HG03066 (cell line): ENCODE measurements around the gene GBF1.
"Not testable (repeated sequence)": the region's sequence is repeated elsewhere in the genome, so short reads cannot be mapped to it uniquely, and the experiment has no call there.

Experiments
- ATAC-seq: cut with Tn5 transposase; IDR thresholded peaks from one replicate; pipeline ENCODE4 v1.9.1; 2021; ENCODE audit warnings: low read depth; ENCODE audit not compliant: unreplicated experiment

The GBF1 gene, protein sequence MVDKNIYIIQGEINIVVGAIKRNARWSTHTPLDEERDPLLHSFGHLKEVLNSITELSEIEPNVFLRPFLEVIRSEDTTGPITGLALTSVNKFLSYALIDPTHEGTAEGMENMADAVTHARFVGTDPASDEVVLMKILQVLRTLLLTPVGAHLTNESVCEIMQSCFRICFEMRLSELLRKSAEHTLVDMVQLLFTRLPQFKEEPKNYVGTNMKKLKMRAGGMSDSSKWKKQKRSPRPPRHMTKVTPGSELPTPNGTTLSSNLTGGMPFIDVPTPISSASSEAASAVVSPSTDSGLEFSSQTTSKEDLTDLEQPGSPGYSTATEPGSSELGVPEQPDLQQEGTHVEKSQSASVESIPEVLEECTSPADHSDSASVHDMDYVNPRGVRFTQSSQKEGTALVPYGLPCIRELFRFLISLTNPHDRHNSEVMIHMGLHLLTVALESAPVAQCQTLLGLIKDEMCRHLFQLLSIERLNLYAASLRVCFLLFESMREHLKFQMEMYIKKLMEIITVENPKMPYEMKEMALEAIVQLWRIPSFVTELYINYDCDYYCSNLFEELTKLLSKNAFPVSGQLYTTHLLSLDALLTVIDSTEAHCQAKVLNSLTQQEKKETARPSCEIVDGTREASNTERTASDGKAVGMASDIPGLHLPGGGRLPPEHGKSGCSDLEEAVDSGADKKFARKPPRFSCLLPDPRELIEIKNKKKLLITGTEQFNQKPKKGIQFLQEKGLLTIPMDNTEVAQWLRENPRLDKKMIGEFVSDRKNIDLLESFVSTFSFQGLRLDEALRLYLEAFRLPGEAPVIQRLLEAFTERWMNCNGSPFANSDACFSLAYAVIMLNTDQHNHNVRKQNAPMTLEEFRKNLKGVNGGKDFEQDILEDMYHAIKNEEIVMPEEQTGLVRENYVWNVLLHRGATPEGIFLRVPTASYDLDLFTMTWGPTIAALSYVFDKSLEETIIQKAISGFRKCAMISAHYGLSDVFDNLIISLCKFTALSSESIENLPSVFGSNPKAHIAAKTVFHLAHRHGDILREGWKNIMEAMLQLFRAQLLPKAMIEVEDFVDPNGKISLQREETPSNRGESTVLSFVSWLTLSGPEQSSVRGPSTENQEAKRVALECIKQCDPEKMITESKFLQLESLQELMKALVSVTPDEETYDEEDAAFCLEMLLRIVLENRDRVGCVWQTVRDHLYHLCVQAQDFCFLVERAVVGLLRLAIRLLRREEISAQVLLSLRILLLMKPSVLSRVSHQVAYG (N-terminal part only)

DNA sequence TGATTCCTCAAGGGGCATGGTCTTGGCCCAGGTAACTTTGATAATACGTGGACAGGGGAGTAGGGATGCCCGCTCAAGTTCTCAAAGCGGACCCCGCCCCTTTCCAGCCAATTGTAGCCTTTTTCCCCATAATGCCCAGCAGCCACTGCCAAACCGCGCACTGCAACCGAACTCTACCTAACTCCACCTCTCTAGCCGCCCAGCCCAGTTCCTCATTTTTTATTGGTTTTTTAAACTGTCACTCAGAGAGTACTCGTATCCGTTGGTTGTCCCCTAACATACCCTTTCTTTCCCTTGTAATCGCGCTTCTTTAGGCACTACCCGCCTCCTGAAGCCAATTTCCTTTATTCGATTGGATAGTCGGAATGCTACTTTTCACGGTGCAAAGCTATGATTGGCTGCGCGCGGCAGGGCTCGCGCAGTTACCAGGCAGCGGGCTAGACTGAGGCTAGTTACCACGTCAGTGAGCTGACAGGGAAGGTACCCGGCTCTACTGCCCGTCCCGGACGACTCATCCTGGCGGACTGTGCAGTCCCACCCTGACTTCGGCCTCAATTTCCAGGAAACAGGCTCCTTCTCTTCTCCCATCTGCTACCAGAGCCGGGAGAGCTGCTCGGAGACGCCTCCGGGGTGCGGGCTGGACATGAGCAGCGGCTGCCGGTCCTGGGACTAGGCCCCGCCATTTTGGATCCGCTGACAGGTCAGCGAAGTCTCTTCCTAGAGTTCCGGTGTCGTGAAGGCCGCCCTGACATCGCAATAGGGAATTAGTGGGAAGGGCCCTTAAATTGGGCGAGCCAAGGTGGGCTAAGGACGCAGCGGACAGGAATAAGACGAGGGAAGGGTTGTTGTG is at the start of gene GBF1:
Gene GBF1, plus strand, starts transcription at position 451 of the 850 bp plus-strand sequence. CDS start 13,407 bp downstream, outside the sequence.
- peak; percentile 85 for ATAC-seq

DNA sequence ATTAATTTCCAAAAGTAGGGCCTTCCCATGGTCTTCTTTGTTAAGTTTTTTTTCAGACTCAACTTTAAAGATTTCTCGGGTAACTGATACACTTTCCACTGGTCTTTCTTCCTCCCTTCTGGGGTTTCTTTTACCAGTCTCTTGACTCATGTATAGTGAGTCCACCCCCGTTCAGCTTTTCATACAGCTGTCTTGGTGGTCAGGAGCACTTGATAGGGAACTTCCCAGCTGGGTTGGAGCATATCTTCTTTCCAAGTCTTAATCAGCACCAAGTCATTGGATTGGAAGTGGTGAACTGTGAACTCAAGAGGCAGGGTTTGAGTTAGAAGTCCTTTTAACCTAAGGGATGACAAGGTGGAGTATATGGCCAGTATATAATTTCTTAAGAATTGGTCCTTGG is 48.4 kb upstream of the GBF1 start:
- no peak for ATAC-seq

DNA sequence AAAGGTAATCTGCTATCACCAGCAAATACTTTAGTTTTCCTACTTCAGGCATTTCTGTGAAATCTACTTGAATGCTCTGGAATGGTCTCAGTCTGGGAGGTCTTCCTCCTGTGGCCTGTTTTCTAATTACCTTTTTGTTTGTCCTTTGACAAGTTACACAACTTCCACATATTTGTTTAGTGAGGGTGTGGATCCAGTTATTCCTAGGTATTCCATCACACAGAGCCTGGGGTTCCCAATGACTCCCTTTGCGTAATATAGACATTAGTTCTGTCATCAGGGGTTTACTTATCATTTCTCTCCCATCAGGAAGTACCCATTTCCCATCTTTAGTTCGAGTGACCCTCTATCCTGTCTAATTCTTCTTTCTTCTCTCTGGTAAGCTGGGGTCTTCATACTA is 47.3 kb upstream of the GBF1 start:
- ATAC-seq = no peak

DNA sequence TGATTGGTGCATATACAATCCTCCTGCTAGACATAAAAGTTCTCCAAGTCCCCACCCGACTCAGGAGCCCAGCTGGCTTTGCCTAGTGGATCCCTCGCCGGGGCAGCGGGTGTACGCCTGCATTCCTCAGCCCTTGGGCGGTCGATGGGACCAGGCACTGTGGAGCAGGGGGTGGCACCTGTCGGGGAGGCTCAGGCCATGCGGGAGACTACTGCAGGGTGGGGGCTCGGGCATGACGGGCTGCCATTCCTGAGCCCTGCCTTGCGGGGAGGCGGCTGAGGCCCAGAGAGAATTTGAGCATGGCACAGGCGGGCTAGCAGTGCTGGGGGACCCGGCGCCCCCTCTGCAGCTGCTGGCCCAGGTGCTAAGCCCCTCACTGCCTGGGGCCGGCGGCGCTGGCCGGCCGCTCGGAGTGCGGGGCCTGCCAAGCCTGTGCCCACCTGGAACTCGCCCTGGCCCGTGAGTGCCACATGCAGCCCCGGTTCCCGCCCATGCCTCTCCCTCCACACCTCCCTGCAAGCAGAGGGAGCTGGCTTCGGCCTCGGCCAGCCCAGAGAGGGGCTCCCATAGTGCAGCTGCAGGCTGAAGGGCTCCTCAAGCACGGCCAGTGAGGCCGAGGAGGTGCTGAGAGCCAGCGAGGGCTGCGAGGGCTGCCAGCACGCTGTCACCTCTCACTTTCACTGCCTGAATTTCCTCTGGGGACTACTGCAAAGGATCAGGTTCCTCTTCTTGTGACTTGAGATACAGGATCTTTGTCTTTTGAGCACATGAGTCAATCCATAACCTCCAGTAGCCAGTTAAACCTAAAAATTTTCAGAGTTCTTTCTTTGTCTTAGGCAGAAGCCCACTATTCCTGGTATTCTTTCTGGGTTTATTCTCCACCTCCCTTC is 44.3 kb upstream of the GBF1 start:
- ATAC-seq = no peak

DNA sequence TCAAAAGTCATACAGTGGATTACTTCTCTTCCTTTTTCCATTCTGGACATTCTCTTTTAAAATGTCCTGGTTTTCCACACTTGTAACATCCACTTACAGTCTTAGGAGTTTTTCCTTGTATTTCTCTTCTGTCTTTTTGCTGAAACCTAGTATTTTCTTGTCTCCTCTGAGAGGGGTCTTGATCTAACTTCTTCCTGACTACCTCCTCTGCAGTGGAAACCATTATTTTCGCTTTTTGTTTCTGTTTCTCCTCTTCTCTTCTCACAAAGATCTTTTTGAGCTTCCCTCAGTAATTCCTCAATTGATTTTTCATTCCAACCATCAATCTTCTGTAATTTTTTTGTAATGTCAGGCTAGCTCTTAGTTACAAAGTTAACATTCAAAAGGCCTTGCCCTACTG is 42.9 kb upstream of the GBF1 start:
- no peak for ATAC-seq

DNA sequence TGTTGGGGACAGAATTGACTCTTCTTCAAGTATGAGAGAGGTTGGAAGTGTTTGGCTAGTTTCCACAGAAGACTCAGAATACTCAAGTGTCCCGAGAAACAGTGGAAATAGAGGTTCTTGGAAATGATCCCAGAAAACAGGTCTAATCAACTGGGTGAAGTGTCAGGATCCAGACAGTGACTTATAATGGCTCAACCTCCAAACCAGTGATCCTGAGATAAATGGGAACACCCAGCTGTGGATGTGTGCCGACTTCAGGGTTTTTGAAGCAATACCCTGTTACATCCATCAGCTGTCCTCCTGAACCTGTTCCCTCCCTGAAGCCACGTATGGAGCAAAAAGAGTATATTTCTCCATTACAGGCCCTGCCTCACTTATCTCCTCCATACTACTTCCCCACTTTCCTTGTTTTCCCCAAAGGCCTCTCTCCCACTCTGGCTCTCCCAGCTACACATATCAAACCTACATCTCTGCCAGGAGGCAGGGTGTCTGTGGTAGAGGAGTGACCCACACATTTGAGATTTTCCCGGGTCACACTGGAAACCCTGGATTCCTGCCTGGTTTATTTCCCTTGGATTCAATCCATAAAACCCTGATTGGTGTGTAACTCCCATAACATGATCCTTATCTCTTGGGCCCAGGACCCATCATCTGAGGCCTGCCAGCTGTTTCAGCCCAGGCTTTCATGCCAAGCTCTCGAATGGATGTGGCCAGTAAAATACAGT is 36.9 kb upstream of the GBF1 start:
- ATAC-seq = no peak

DNA sequence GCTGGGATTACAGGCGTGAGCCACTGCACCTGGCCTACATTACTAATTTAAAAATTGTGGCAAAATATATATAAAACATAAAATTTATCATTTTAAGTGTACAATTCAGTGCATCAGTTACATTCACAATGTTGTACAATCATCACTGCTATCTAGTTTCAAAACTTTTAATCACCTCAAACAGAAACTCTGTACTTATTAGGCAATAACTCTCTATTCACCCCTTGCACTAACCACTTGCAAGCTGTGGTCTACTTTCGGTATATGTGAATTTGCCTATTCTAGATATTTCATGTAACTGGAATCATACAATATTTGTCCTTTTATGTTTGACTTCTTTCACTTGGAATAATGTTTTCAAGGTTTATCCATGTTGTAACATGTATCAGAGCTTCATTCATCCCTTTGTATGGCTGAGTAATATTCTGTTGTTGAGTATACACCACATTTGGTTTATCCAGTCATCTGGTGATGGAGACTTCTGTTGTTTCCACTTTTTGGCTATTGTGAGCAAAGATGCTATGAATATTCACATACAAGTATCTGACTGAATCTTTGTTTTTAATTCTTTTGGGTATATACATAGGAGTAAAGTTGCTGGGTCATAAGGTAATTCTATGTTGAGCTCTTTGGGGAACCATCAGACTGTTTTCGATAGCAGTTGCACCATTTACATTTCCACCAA is 33.6 kb upstream of the GBF1 start:
- ATAC-seq = no peak

DNA sequence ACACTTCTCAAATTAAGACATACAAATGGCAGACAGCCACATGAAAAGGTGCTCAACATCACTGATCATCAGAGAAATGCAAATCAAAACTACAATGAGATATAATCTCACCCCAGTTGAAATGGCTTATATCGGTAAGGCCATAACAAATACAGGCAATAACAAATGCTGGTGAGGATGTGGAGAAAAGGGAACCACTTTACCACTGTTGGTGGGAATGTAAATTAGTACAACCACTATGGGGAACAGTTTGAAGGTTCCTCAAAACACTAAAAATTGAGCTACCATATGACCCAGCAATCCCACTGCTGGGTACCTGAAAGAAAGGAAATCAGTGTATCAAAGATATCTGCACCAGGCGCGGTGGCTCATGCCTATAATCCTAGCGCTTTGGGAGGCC is 31.7 kb upstream of the GBF1 start:
- not testable (repeated sequence) for ATAC-seq

DNA sequence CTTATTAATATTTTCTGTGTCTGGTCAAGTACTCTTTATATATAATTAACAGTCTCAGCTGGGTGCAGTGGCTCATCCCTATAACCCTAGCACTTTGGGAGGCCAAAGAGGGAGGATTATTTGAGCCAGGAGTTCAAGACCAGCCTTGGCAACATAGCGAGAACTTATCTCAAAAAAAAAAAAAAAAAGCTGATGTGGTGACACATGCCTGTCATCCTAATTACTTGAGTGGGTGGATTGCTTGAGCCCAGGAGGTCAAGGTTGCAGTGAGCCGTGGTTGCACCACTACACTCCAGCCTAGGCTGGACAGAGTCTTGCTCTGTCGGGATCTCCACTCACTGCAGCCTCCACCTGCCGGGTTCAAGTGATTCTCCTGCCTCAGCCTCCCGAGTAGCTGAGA is 26.0 kb upstream of the GBF1 start:
- no peak for ATAC-seq

DNA sequence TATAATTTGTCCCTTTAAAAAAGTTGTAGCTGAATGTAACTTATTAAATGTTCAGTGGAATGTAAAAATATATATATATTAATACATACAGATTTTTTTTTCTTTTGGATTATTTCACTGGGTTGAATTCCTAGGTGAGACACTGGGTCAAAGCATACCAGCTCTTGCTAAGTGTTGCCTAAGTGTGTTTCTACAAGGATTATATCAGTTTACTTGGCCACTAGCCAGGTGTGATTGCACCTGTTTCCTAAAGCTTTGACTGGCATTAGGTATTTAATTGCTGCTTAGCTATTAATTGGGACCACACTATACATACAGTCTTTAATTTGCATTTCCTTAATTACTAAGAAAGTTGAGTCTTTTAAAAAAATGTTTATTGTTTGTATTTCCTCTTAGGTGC is 24.7 kb upstream of the GBF1 start:
- no peak for ATAC-seq

DNA sequence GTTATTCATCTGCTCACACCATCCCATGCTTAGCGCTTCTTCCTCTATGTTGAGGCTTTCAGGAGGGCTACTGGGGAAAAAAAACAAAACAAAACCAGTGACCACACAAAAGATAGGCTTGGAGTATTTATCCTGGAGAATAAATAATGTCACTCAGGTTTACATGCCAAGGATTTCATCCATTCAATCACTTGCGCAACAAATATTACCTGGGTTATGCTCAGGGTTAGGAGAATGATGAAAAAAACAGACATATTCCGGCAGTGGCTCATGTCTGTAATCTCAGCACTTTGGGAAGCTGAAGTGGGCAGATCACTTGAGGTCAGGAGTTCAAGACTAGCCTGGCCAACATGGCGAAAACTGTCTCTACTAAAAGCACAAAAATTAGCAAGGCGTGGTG is 22.5 kb upstream of the GBF1 start:
- ATAC-seq = no peak

DNA sequence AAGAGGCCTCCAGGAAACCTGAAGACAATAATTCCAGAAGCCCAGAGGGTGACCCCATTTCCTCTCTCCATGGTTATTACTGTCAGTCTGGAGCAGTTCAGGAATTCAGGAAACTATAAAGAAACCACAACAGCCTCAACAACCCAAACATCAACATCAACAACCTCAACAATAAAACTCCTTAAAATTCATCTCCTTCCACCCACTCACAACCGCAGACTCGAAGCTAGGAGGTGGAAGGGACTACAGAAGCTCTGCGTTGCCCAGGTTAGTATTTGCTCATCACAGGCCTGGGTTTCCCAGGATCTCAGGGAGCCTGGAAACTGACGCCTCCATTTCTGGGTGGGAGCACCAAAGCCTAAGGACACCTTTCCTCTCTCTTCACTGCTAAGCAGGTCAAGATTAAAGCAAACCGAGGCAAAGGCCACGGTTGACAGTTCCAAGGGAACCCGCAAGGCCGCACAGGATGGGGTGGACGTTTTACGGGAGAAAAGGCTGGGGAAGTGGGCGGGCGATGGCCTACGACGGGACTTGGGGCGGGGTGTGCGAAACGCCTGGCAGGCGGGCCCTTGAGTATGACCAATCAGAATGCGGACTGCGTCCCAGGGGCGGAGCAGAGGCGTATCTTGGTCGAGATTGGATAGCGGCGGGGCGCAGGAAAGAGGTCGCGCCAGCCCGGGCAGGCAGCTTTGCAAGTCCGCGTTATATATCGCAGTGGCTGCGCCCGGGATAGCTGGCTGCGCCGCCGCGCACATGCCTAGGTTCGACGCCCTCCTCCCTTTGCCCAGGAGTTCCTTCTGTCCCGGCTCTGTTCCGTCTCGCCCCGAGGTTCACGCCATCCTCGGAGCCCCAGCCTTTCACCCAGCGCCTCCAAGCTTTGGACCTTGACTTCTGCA is 19.4 kb upstream of the GBF1 start, which contains the start of gene ELOVL3:
Gene ELOVL3, plus strand, starts transcription at position 654 of the 896 bp plus-strand sequence. CDS start 250 bp downstream, outside the sequence.
- peak; percentile 90 for ATAC-seq

DNA sequence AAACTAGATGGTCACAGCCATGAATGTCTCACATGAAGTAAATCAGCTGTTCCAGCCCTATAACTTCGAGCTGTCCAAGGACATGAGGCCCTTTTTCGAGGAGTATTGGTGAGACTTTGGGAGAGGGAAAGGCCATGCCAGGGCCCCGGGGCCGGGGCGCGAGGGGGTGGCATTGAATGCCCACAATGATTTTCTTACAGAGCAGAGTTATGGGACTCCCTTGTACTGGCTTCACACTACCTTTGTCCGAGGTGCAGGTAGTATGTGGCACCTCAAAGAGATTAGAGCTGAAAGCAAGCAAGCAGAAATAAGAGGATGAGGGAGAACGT is 18.8 kb upstream of the GBF1 start:
- no peak for ATAC-seq

DNA sequence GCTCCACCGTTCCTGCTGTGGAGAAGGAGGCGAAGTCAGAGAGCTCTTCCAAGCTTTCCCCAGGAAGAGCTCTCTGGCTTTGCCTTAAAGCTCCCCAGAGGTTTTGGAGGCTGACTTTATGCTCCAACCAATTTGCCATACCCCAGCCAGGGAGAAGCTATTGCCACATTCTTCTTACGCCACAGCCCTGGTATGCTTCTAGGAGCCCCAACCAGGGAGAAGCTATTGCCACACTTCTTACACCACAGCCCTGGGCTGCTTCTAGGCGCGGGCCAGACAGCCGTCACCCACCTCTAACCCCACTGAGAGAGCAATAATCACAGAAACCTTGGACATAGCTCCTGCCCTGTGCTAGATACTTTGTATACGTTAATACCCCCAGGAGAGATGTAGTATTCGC is 18.3 kb upstream of the GBF1 start:
- no peak for ATAC-seq

DNA sequence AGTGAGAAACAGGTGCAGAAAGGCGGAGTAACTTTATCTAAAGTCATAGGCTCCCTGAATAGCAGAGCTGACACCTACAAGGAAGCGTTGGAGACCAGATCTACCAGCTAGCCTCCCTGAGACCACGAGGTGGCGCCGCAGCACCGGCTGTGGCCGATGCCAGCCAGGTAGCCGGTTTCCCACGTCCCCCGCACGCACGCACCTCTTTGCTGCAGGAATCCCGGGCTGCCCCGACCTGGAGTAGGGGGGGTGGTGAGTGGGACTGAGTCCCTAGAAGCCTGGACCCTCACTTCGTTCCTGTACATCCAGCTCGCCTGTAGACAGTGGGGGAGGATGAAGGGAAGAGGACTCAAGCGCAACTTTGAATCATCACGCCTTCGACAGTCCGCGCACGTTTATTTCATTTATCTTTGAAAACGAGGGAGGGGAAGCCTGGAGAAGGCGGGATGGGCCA is 15.5 kb upstream of the GBF1 start:
- no peak for ATAC-seq

DNA sequence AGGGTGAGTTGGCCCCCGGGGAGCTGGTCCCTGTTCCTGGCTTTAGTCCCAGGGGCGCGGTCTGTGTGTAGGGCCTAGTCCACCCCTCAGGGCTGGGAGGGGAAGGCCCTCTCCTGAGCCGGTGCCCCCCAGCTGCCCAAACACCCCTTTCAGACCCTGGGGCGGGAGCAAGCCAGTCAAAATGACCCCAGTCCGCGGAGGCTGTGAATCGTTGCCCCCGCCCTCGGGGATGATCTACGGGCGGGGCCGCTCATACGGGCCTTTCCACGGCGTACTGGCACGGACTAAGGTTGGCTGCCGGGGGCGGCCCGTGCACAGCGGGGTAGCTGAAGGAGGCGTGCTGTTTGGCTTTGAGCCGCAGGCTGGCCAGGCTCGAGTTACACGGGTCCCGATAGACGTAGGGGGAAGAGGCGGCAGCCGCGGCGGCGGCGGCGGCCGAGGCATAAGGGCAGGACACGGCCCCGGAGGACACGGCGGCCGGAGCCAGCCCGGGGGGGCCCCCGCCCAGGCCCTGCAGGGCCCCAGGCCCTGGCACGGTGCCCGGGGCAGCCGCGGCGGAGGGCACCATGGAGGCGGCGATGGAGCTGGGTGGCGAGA is 15.0 kb upstream of the GBF1 start:
- ATAC-seq = no peak
